Karpas-422 (cell line): ENCODE data around the gene TNNT3. TPM values are rescaled to one million over a fixed set of nuclear protein-coding genes. Genes with fewer than 3 reads are reported as not detected.

Experiments used
- DNase-seq: peaks from one replicate; pipeline ENCODE4 v3.0.0-alpha.2; 2015
- H2AFZ ChIP-seq: fragments of 200-600 bp; sonication (generic); 2 replicates; pipeline ENCODE4 v1.6.1; 2014; ENCODE audit warnings: antibody characterized with exemption, low read length, mixed read lengths
- H3K27ac ChIP-seq: fragments of 200-600 bp; sonication (generic); 2 replicates; pipeline ENCODE4 v1.5.1; 2014; ENCODE audit warnings: mild to moderate bottlenecking, low read length, moderate library complexity
- H3K27me3 ChIP-seq: fragments of 200-600 bp; sonication (generic); 2 replicates; pipeline ENCODE4 v1.6.1; 2014; ENCODE audit warnings: low read length, mixed read lengths
- H3K36me3 ChIP-seq: fragments of 200-600 bp; sonication (generic); 2 replicates; pipeline ENCODE4 v1.6.1; 2014; ENCODE audit warnings: low read length, mixed read lengths; ENCODE audit not compliant: insufficient read depth
- H3K4me1 ChIP-seq: fragments of 200-600 bp; sonication (generic); 2 replicates; pipeline ENCODE4 v1.6.1; 2014; ENCODE audit warnings: mild to moderate bottlenecking, low read length, mixed read lengths
- H3K4me2 ChIP-seq: fragments of 200-600 bp; sonication (generic); 2 replicates; pipeline ENCODE4 v1.6.1; 2014; ENCODE audit warnings: low read length, low read depth, mild to moderate bottlenecking; ENCODE audit not compliant: poor library complexity, severe bottlenecking
- H3K4me3 ChIP-seq: fragments of 200-600 bp; sonication (generic); 2 replicates; pipeline ENCODE4 v1.5.1; 2014; ENCODE audit warnings: mild to moderate bottlenecking, antibody characterized with exemption, low read length, mixed read lengths
- H3K79me2 ChIP-seq: fragments of 200-600 bp; sonication (generic); 2 replicates; pipeline ENCODE4 v1.6.1; 2014; ENCODE audit warnings: mild to moderate bottlenecking, low read length, mixed read lengths
- H3K9ac ChIP-seq: fragments of 200-600 bp; sonication (generic); 2 replicates; pipeline ENCODE4 v1.6.0; 2014; ENCODE audit warnings: low read length
- H3K9me2 ChIP-seq: fragments of 200-600 bp; sonication (generic), shearing (Covaris generic); replicated peaks from 2 replicates; pipeline ENCODE4 v1.6.0; 2014; ENCODE audit warnings: mild to moderate bottlenecking, low read length, moderate library complexity; ENCODE audit not compliant: insufficient read depth
- H3K9me3 ChIP-seq: fragments of 300-700, 200-600 bp; sonication (generic); 2 replicates; pipeline ENCODE4 v1.6.1; 2014; ENCODE audit warnings: low read length, mixed read lengths
- H4K20me1 ChIP-seq: fragments of 200-600 bp; sonication (generic); 2 replicates; pipeline ENCODE4 v1.6.1; 2014; ENCODE audit warnings: mild to moderate bottlenecking, antibody characterized with exemption, low read length, low read depth; ENCODE audit not compliant: insufficient read depth
- total RNA-seq: library from RNA; depleted of rRNA; stranded (reverse); fragments of >200 nt; shearing (Covaris generic); gene quantifications from 2 replicates; pipeline ENCODE4 v1.2.3, GENCODE V29; 2014; ENCODE audit warnings: low replicate concordance

Gene TNNT3
- total RNA-seq, 1 experiment from 2014 or later = not detected

DNA sequence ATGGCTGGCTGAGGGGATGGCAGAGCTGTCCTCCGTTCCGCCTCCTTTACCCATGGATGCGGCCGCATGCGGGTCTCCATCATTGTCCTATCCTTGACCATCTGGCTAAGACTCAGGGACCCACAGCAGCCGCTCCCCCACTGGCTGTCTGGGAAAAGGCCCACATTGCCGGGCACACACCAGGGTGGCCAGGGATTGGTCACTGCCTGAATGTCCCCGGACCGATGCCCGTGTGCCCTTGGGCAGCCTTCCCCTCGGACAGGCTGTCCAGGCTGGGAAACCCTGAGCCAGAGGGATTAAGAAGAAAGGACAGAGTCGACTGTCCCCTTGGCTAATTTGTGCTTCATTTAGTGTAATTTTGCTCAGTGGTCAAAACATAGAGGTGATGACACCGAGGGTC, 55.7 kb downstream of the TNNT3 start:
- Histone ChIP-seq H2AFZ (no peak overlapping the region), H3K36me3 (no peaks in the 10 kb centered on the region), H3K9me3 (no peaks in the 10 kb centered on the region), H4K20me1 (no peaks in the 10 kb centered on the region), H3K27me3 (no peaks in the 10 kb centered on the region), H3K4me3 (no peak overlapping the region), H3K4me2 (no peak overlapping the region), H3K4me1 (no peaks in the 10 kb centered on the region), H3K79me2 (no peaks in the 10 kb centered on the region), H3K9me2 (no peaks in the 10 kb centered on the region), H3K27ac (no peak overlapping the region), H3K9ac (no peak overlapping the region)
- DNase-seq = no peak

DNA sequence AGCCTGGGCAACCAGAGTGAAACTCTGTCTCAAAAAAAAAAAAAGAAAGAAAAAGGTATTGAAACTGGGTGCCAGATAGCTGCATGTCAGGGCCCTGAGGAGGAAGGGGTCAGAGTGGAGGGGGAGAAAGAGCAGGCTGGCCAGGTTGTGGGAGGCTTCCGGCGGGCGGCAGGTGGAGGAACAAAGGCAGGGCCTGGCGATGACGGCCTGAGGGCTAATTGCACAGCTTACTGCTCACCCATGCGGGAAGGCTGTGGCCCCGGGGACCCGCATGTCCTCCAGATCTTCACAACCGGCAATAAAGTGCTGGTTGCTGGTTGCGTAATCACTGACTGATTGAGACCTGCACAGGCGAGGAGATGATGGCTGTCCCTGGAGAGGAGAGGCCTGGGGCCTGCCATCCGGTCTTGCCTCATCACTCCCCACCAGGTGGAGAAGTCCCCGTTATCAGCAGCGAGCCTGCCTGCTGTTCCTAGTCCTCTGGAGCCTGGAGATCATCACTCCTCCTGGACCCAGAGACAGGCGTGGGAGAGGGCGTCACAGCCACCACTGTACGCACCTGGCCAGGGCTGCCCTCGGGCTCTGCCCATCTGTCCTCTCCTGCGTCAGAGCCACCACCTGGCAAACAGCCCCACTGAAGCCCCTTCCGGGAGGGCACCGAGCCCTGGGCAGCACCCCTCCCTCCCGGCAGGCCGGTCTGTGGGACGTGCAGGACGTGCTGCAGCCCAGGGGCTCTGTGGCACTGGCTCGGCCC, 59.4 kb downstream of the TNNT3 start:
- Histone ChIP-seq H3K27ac (no peak overlapping the region), H4K20me1 (no peaks in the 10 kb centered on the region)

DNA sequence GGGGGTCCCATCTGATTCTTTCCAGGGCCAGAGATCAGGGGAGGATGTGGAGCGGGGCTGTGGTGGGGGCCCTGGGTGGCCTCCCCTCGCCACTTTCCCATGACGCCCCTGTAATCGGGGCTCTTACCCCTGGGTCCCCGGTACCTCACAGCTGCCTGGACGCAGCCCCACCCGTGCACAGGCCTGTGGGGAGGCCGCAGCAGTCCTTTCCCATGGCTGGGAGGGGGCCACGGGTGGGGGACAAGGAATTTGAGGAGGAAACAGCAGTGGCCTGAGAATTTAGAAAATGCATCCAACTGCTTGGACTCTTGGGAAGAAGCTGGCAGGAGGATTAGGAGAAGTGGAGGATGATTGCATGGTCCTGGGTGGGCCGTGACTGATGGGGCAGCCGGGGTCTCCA, 60.1 kb downstream of the TNNT3 start:
- Histone ChIP-seq H3K9ac (no peak overlapping the region), H3K36me3 (no peaks in the 10 kb centered on the region), H3K4me2 (no peak overlapping the region), H3K4me3 (no peak overlapping the region), H3K79me2 (no peaks in the 10 kb centered on the region), H3K4me1 (no peaks in the 10 kb centered on the region), H3K27me3 (no peaks in the 10 kb centered on the region), H4K20me1 (no peaks in the 10 kb centered on the region), H3K9me3 (no peaks in the 10 kb centered on the region), H3K9me2 (no peaks in the 10 kb centered on the region), H2AFZ (no peak overlapping the region), H3K27ac (no peak overlapping the region)
- no peak for DNase-seq

More for the DNA sequence above, 59.4 kb downstream of the TNNT3 start:
- no peaks in the 10 kb centered on the region for H3K4me1 ChIP-seq
- no peak overlapping the region for H2AFZ ChIP-seq
- no peak overlapping the region for H3K4me3 ChIP-seq
- H3K9me2 ChIP-seq = no peaks in the 10 kb centered on the region
- no peaks in the 10 kb centered on the region for H3K79me2 ChIP-seq
- no peaks in the 10 kb centered on the region for H3K36me3 ChIP-seq
- H3K9ac ChIP-seq = no peak overlapping the region
- no peaks in the 10 kb centered on the region for H3K9me3 ChIP-seq
- H3K27me3 ChIP-seq = no peaks in the 10 kb centered on the region
- no peak for DNase-seq
- H3K4me2 ChIP-seq = no peak overlapping the region

DNA sequence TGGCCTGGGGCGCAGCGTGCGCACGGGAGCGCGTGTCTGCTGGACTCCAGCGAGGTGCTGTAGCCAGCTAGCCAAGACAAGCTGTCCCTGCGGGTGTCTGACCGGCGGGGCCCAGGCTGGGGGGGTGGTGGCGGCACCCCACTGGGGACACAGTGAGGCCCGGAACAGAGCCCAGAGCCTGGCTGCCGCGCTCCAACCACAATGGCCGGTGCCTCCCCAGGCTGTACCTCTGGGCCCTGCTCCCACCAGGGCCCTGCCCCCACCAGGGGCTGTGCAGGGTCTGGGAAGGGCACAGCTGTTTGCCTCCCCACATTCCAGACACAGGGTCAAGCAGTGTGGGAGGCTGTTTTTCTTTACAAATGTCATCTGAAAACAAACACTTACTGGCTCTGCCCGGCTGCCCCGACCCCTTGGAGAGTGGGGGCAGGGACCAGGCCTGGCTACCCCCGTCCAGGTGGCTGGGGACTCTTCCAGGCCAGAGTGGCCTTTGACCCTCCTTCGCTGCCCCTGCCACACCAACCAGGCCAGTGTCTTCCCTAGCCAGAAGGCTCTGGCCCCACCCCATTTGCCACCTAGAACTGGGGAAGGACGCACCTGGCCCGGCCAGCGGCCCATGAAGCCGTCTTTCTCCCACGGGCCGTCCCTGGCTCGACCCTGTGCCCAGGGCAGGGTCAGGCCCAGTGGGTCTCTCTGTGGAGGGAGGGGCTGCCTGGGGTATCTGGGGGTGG, 63.5 kb downstream of the TNNT3 start:
- no peak for DNase-seq
- Histone ChIP-seq H3K4me3 (no peak overlapping the region), H4K20me1 (no peaks in the 10 kb centered on the region), H3K27ac (no peak overlapping the region), H3K4me1 (no peaks in the 10 kb centered on the region), H3K9me3 (no peaks in the 10 kb centered on the region), H3K36me3 (no peaks in the 10 kb centered on the region), H2AFZ (no peak overlapping the region), H3K9ac (no peak overlapping the region), H3K27me3 (no peaks in the 10 kb centered on the region), H3K4me2 (no peak overlapping the region), H3K79me2 (no peaks in the 10 kb centered on the region), H3K9me2 (no peaks in the 10 kb centered on the region)

DNA sequence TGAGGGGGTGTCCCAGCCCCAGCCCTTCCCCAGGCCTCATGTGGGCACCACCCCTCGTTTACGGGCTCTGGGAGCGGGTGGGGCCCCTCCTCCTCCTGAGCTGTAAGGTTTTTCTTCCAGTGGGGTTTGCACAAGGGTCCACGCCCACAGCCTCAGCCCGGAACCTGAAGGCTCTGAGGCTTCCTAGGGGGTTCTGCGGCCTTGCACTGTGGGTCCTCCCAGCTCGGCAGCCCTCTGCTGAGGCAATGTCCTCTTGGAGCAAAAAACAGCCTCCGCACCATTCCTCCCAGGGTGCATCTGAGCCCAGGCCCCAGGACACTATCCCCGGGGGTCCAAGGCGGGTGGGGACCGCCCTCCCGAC, 64.1 kb downstream of the TNNT3 start:
- no peaks in the 10 kb centered on the region for H3K9me2 ChIP-seq
- no peaks in the 10 kb centered on the region for H4K20me1 ChIP-seq
- H3K27ac ChIP-seq = no peak overlapping the region
- H3K9me3 ChIP-seq = no peaks in the 10 kb centered on the region
- no peaks in the 10 kb centered on the region for H3K36me3 ChIP-seq
- H3K27me3 ChIP-seq = no peaks in the 10 kb centered on the region
- DNase-seq = peak; percentile 21
- H3K4me3 ChIP-seq = no peak overlapping the region
- H3K9ac ChIP-seq = no peak overlapping the region
- H3K4me1 ChIP-seq = no peaks in the 10 kb centered on the region
- no peaks in the 10 kb centered on the region for H3K79me2 ChIP-seq
- H3K4me2 ChIP-seq = no peak overlapping the region
- no peak overlapping the region for H2AFZ ChIP-seq

DNA sequence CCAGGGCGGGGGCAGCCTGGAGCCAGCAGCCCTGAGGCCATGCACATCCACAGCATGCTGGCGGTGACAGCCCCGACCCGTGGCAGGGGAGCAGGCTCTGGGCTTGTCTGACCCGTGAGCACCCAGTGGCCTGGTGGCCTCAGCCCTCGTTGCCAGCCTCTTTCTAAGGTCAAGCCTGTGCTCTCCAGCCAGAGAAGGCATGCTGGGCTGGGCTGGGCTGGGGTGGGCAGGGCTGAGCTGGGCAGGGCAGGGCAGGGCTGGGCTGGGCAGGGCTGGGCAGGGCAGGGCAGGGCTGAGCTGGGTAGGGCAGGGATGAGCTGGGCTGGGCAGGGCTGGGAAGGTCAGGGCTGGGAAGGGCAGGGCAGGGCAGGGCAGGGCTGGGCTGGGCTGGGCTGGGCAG, 67.5 kb downstream of the TNNT3 start:
- H2AFZ ChIP-seq = no peak overlapping the region
- H3K79me2 ChIP-seq = no peaks in the 10 kb centered on the region
- DNase-seq = no peak

DNA sequence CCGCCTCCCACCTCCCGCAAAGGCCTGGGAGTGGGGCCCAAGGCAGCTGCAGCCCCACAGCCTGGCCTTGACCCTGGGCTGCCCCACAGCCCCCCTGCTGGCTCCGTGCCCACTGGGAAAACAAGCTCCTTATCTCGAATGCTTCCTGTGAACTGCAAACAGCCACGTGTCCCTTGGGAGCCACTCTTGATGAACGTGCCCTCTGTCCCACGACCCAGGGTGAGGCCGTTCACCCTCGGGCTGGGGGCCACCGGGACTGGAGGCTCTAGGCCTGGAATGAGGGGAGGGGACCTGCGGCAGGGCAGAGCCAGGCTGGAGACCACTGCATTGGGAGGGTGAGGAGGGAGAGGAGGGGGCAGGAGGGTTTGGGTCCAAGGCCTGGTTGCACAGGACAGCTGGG, 68.7 kb downstream of the TNNT3 start:
- no peaks in the 10 kb centered on the region for H3K9me2 ChIP-seq
- no peak overlapping the region for H3K4me3 ChIP-seq
- no peaks in the 10 kb centered on the region for H3K27me3 ChIP-seq
- no peak overlapping the region for H2AFZ ChIP-seq
- no peak for DNase-seq
- no peaks in the 10 kb centered on the region for H3K79me2 ChIP-seq
- no peaks in the 10 kb centered on the region for H3K36me3 ChIP-seq
- no peaks in the 10 kb centered on the region for H3K9me3 ChIP-seq
- H3K27ac ChIP-seq = no peak overlapping the region
- H3K4me2 ChIP-seq = no peak overlapping the region
- no peaks in the 10 kb centered on the region for H4K20me1 ChIP-seq
- H3K9ac ChIP-seq = no peak overlapping the region
- H3K4me1 ChIP-seq = no peaks in the 10 kb centered on the region

More for the DNA sequence above, 67.5 kb downstream of the TNNT3 start:
- Histone ChIP-seq H3K4me3 (no peak overlapping the region), H3K9me2 (no peaks in the 10 kb centered on the region), H3K27me3 (no peaks in the 10 kb centered on the region), H3K9me3 (no peaks in the 10 kb centered on the region), H3K36me3 (no peaks in the 10 kb centered on the region), H3K4me1 (no peaks in the 10 kb centered on the region), H3K27ac (no peak overlapping the region), H3K4me2 (no peak overlapping the region), H3K9ac (no peak overlapping the region), H4K20me1 (no peaks in the 10 kb centered on the region)
